H9 (cell line): ENCODE data around the gene PDCD4. TPM values are rescaled to one million over a fixed set of nuclear protein-coding genes. Genes with fewer than 3 reads are reported as not detected.

Experiments used
- DNase-seq: peaks from one replicate; pipeline ENCODE4 v3.0.0-alpha.2; 2017
- H2AFZ ChIP-seq: one replicate; pipeline ENCODE4 v1.6.1; 2013; ENCODE audit warnings: mild to moderate bottlenecking, low read length, control low read depth, moderate library complexity
- H2AK5ac ChIP-seq: 2 replicates; pipeline ENCODE4 v1.6.1; 2013; ENCODE audit warnings: low read length, control low read depth, mixed read lengths; ENCODE audit not compliant: insufficient read length
- H2BK120ac ChIP-seq: one replicate; pipeline ENCODE4 v1.6.1; 2013; ENCODE audit warnings: low read depth, mild to moderate bottlenecking, low read length, control low read depth, inconsistent platforms; ENCODE audit not compliant: poor library complexity, severe bottlenecking
- H2BK12ac ChIP-seq: 2 replicates; pipeline ENCODE4 v1.6.1; 2013; ENCODE audit warnings: low read length, control low read depth, mixed read lengths, low read depth; ENCODE audit not compliant: insufficient read length
- H2BK15ac ChIP-seq: 2 replicates; pipeline ENCODE4 v1.6.1; 2013; ENCODE audit warnings: low read depth, low read length, control low read depth
- H2BK20ac ChIP-seq: one replicate; pipeline ENCODE4 v1.6.1; 2013; ENCODE audit warnings: low read depth, mild to moderate bottlenecking, low read length, control low read depth, inconsistent platforms; ENCODE audit not compliant: poor library complexity, severe bottlenecking
- H2BK5ac ChIP-seq: 2 replicates; pipeline ENCODE4 v1.6.1; 2013; ENCODE audit warnings: low read length, control low read depth, mixed read lengths; ENCODE audit not compliant: insufficient read length
- H3K14ac ChIP-seq: 2 replicates; pipeline ENCODE4 v1.6.1; 2013; ENCODE audit warnings: low read length, control low read depth; ENCODE audit not compliant: insufficient read depth
- H3K18ac ChIP-seq: 2 replicates; pipeline ENCODE4 v1.6.1; 2013; ENCODE audit warnings: low read depth, mild to moderate bottlenecking, mixed read lengths, low read length, control low read depth; ENCODE audit not compliant: insufficient read length
- H3K23ac ChIP-seq: 2 replicates; pipeline ENCODE4 v1.6.1; 2013; ENCODE audit warnings: low read length, control low read depth, mixed read lengths, low read depth; ENCODE audit not compliant: insufficient read length
- H3K23me2 ChIP-seq: 2 replicates; pipeline ENCODE4 v1.6.1; 2013; ENCODE audit warnings: low read depth, mild to moderate bottlenecking, mixed read lengths, low read length, control low read depth; ENCODE audit not compliant: insufficient read length, poor library complexity, severe bottlenecking
- H3K27ac ChIP-seq: 2 replicates; pipeline ENCODE4 v1.5.1; 2013; ENCODE audit warnings: low read length, control low read depth, mixed read lengths, low read depth; ENCODE audit not compliant: insufficient read length
- H3K27me3 ChIP-seq: 2 replicates; pipeline ENCODE4 v1.6.1; 2013; ENCODE audit warnings: low read length, control low read depth, inconsistent platforms; ENCODE audit not compliant: insufficient read depth
- H3K4ac ChIP-seq: 2 replicates; pipeline ENCODE4 v1.6.1; 2013; ENCODE audit warnings: low read depth, mild to moderate bottlenecking, control low read depth, inconsistent platforms, low read length, moderate library complexity
- H3K4me1 ChIP-seq: 2 replicates; pipeline ENCODE4 v1.6.1; 2013; ENCODE audit warnings: low read length, control low read depth, inconsistent platforms; ENCODE audit not compliant: insufficient read depth
- H3K4me2 ChIP-seq: 2 replicates; pipeline ENCODE4 v1.6.1; 2013; ENCODE audit warnings: low read length, control low read depth, mixed read lengths; ENCODE audit not compliant: insufficient read length, insufficient read depth
- H3K56ac ChIP-seq: 2 replicates; pipeline ENCODE4 v1.6.1; 2013; ENCODE audit warnings: low read depth, mild to moderate bottlenecking, mixed read lengths, low read length, control low read depth; ENCODE audit not compliant: insufficient read length
- H3K79me1 ChIP-seq: 2 replicates; pipeline ENCODE4 v1.6.1; 2013; ENCODE audit warnings: low read depth, mild to moderate bottlenecking, moderate library complexity, low read length, control low read depth, inconsistent platforms; ENCODE audit not compliant: insufficient read depth, poor library complexity, severe bottlenecking
- H3K79me2 ChIP-seq: 2 replicates; pipeline ENCODE4 v1.6.1; 2013; ENCODE audit warnings: low read length, control low read depth, inconsistent platforms; ENCODE audit not compliant: insufficient read depth
- H3K9ac ChIP-seq: 2 replicates; pipeline ENCODE4 v1.6.1; 2013; ENCODE audit warnings: low read length, control low read depth, mixed read lengths; ENCODE audit not compliant: insufficient read length; ENCODE audit errors: extremely low read depth
- H3K9me3 ChIP-seq: one replicate; pipeline ENCODE4 v1.6.1; 2013; ENCODE audit warnings: low read depth, low read length, inconsistent platforms; ENCODE audit not compliant: control insufficient read depth
- H3T11ph ChIP-seq: one replicate; pipeline ENCODE4 v1.6.1; 2013; ENCODE audit warnings: mild to moderate bottlenecking, low read length, control low read depth, inconsistent platforms
- H4K20me1 ChIP-seq: one replicate; pipeline ENCODE4 v1.6.1; 2013; ENCODE audit not compliant: control insufficient read depth, insufficient read length, insufficient read depth
- H4K5ac ChIP-seq: 2 replicates; pipeline ENCODE4 v1.6.1; 2013; ENCODE audit warnings: low read depth, mild to moderate bottlenecking, mixed read lengths, low read length, control low read depth; ENCODE audit not compliant: insufficient read length
- H4K8ac ChIP-seq: replicated peaks from 2 replicates; pipeline ENCODE4 v1.6.1; 2013; ENCODE audit warnings: low read length, control low read depth, mixed read lengths, low read depth; ENCODE audit not compliant: insufficient read length
- H4K91ac ChIP-seq: 2 replicates; pipeline ENCODE4 v1.6.1; 2013; ENCODE audit warnings: low read depth, mild to moderate bottlenecking, moderate library complexity, mixed read lengths, low read length, control low read depth; ENCODE audit not compliant: insufficient read length
- H3K27ac Mint-ChIP-seq, 3 experiments: 2 replicates in 2 of 3; 3 replicates in 1 of 3; pipeline ENCODE4 v1.8.0; 2020 to 2021; ENCODE audit warnings: mixed read lengths in 3 of 3, mild to moderate bottlenecking in 1 of 3, moderate library complexity in 1 of 3
- H3K27me3 Mint-ChIP-seq: 2 replicates; pipeline ENCODE4 v1.8.0; 2021; ENCODE audit warnings: low read depth, mild to moderate bottlenecking, moderate library complexity, mixed read lengths
- H3K36me3 Mint-ChIP-seq, 3 experiments: 2 replicates in 2 of 3; 3 replicates in 1 of 3; pipeline ENCODE4 v1.8.0; 2020 to 2021; ENCODE audit warnings: low read depth in 3 of 3, mixed read lengths in 3 of 3; ENCODE audit not compliant: insufficient read depth in 1 of 3
- H3K4me1 Mint-ChIP-seq, 2 experiments: 2 replicates each; pipeline ENCODE4 v1.8.0; 2020; ENCODE audit warnings: mixed read lengths in 2 of 2
- H3K4me3 Mint-ChIP-seq, 2 experiments: 2 replicates in 1 of 2; 3 replicates in 1 of 2; pipeline ENCODE4 v1.8.0; 2020 to 2021; ENCODE audit warnings: mild to moderate bottlenecking in 2 of 2, mixed read lengths in 2 of 2, moderate library complexity in 1 of 2
- H3K9me3 Mint-ChIP-seq, 2 experiments: 2 replicates in 1 of 2; 3 replicates in 1 of 2; pipeline ENCODE4 v1.8.0; 2020; ENCODE audit warnings: mild to moderate bottlenecking in 2 of 2, mixed read lengths in 2 of 2, moderate library complexity in 1 of 2
- total RNA-seq: library from RNA; stranded (reverse); gene quantifications from 2 replicates; pipeline ENCODE4 v1.2.1, GENCODE V29; 2021
- TF ChIP-seq, protein P1 (sequence below): fragments of 200-600 bp; sonication (generic); conservative IDR thresholded peaks from 3 replicates; pipeline ENCODE4 v1.8.0; 2021; ENCODE audit warnings: antibody characterized with exemption, mild to moderate bottlenecking

Gene PDCD4
- total RNA-seq, 1 experiment from 2014 or later: 29.3 TPM

DNA sequence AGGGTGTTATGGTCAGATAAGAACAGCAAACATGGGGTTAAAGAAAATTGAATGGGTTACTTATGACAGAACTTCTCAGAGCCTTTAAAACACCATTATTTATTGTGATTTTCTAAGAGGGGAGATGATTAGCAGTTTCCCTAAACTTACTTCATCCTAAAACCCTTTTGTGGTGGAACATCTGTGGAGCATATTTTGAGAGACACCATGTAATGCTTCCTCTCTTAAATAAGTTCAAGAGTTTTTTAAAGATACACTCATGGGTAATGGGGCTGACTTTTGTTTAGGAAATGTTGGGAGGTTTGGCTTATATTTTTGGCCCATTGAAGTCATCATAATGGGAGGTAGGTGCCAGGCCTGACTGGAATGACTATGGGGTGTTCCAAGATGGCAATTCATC lies 8.4 kb upstream of the PDCD4 start:
- no peak overlapping the region for H3K4me3 Mint-ChIP-seq
- no peak overlapping the region for H3K56ac ChIP-seq

More for the DNA sequence above, 8.4 kb upstream of the PDCD4 start:
- Histone ChIP-seq H3K23me2 (no peaks in the 10 kb centered on the region), H3K9ac (no peak overlapping the region), H3K79me1 (no peaks in the 10 kb centered on the region), H3K27me3 (no peaks in the 10 kb centered on the region), H3K9me3 (no peaks in the 10 kb centered on the region), H3K23ac (no peak overlapping the region), H2BK20ac (no peak overlapping the region), H3K4me2 (no peak overlapping the region), H2BK15ac (no peak overlapping the region), H2BK12ac (no peak overlapping the region), H4K91ac (no peak overlapping the region), H2BK120ac (no peak overlapping the region), H3K14ac (no peak overlapping the region), H3K27ac (no peak overlapping the region), H3K4ac (no peak overlapping the region), H4K20me1 (no peaks in the 10 kb centered on the region), H3T11ph (no peak overlapping the region), H2AK5ac (no peak overlapping the region), H4K8ac (no peak overlapping the region), H3K4me1 (no peaks in the 10 kb centered on the region), H3K18ac (no peak overlapping the region), H3K79me2 (no peaks in the 10 kb centered on the region), H2AFZ (no peak overlapping the region), H4K5ac (no peak overlapping the region), H2BK5ac (no peak overlapping the region)
- TF ChIP-seq, protein P1, sequence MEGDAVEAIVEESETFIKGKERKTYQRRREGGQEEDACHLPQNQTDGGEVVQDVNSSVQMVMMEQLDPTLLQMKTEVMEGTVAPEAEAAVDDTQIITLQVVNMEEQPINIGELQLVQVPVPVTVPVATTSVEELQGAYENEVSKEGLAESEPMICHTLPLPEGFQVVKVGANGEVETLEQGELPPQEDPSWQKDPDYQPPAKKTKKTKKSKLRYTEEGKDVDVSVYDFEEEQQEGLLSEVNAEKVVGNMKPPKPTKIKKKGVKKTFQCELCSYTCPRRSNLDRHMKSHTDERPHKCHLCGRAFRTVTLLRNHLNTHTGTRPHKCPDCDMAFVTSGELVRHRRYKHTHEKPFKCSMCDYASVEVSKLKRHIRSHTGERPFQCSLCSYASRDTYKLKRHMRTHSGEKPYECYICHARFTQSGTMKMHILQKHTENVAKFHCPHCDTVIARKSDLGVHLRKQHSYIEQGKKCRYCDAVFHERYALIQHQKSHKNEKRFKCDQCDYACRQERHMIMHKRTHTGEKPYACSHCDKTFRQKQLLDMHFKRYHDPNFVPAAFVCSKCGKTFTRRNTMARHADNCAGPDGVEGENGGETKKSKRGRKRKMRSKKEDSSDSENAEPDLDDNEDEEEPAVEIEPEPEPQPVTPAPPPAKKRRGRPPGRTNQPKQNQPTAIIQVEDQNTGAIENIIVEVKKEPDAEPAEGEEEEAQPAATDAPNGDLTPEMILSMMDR: no peak
- no peaks in the 10 kb centered on the region for H3K9me3 Mint-ChIP-seq
- H3K27me3 Mint-ChIP-seq: no peaks in the 10 kb centered on the region
- no peak overlapping the region for H3K27ac Mint-ChIP-seq
- H3K36me3 Mint-ChIP-seq: no peaks in the 10 kb centered on the region
- no peak for DNase-seq
- peaks cover 6 to 21% of the 10 kb centered on the region in 2 experiments for H3K4me1 Mint-ChIP-seq
